GM12891 (cell line): ENCODE measurements around the gene SGCB.

Experiments used
- PAX5 ChIP-seq: IDR thresholded peaks from 2 replicates; pipeline ENCODE4 v1.6.1; 2011; ENCODE audit warnings: low read length, moderate library complexity, mild to moderate bottlenecking; ENCODE audit not compliant: insufficient read depth, severe bottlenecking
- POLR2A ChIP-seq: IDR thresholded peaks from 2 replicates; pipeline ENCODE4 v1.6.1; 2011; ENCODE audit warnings: low read depth, low read length, control low read depth
- POLR2AphosphoS5 ChIP-seq: IDR thresholded peaks from 2 replicates; pipeline ENCODE4 v1.6.1; 2011; ENCODE audit warnings: low read depth, low read length, control low read depth
- POU2F2 ChIP-seq: IDR thresholded peaks from 2 replicates; pipeline ENCODE4 v1.6.1; 2011; ENCODE audit warnings: low read depth, mild to moderate bottlenecking, control low read depth, low read length, moderate library complexity
- SPI1 ChIP-seq: IDR thresholded peaks from 2 replicates; pipeline ENCODE4 v1.6.1; 2011; ENCODE audit warnings: low read depth, low read length, control low read depth
- TAF1 ChIP-seq: IDR thresholded peaks from 2 replicates; pipeline ENCODE4 v1.6.1; 2011; ENCODE audit warnings: low read depth, low read length, control low read depth

GRCh38 chr4:52010986-52011385, 27.1 kb downstream of the SGCB start:
- no peak for TF ChIP-seq TAF1
- TF ChIP-seq POLR2A: no peak
- TF ChIP-seq POLR2AphosphoS5: no peak
- no peak for TF ChIP-seq SPI1
- TF ChIP-seq POU2F2: no peak
- TF ChIP-seq PAX5: no peak
